Esophagus muscularis mucosa (tissue), 4 donors: ENCODE measurements around the gene EVC. TPM values are rescaled to one million over a fixed set of nuclear protein-coding genes. Genes with fewer than 3 reads are reported as not detected.

ENCODE experiments used
- DNase-seq: peaks from one replicate; pipeline ENCODE4 v3.0.0-alpha.2; 2017; ENCODE audit errors: extremely low spot score
- H3K27ac ChIP-seq, 4 donors: fragments of 200-600 bp; sonication (generic); replicated peaks in 1 of 4; 1 replicate in 3 of 4; 2 replicates in 1 of 4; pipeline ENCODE4 v1.5.1; 2016 to 2019; ENCODE audit warnings: mild to moderate bottlenecking in 1 of 4
- H3K27me3 ChIP-seq, 4 donors: fragments of 200-600 bp; sonication (generic); one replicate each; pipeline versions ENCODE4 v1.5.1 to v1.6.0; 2016 to 2019
- H3K36me3 ChIP-seq, 4 donors: fragments of 200-600 bp; sonication (generic); one replicate each; pipeline ENCODE4 v1.5.1; 2016 to 2019
- H3K4me1 ChIP-seq, 4 donors: fragments of 200-600 bp; sonication (generic); one replicate each; pipeline ENCODE4 v1.5.1; 2016 to 2019
- H3K4me3 ChIP-seq, 4 donors: fragments of 200-600 bp; sonication (generic); 1 replicate in 2 of 4; 2 replicates in 2 of 4; pipeline ENCODE4 v1.5.1; 2016 to 2019; ENCODE audit warnings: mild to moderate bottlenecking in 4 of 4, moderate library complexity in 1 of 4
- H3K9me3 ChIP-seq, 4 donors: fragments of 200-600 bp; sonication (generic); 1 replicate in 3 of 4; 2 replicates in 1 of 4; pipeline ENCODE4 v1.5.1; 2016 to 2019
- CTCF ChIP-seq, 3 experiments: fragments of 200-600 bp in 2 of 3; fragments of 450-650 bp in 1 of 3; sonication (generic) in 2 of 3; IDR thresholded peaks; one replicate each; pipeline ENCODE4 v1.5.1; 2017 to 2019; ENCODE audit warnings: antibody characterized with exemption in 3 of 3, mild to moderate bottlenecking in 2 of 3, moderate library complexity in 1 of 3
- EP300 ChIP-seq: sonication (generic); formaldehyde crosslinking; IDR thresholded peaks from one replicate; pipeline ENCODE4 v1.6.1; 2017; ENCODE audit warnings: antibody characterized with exemption
- POLR2A ChIP-seq: fragments of 450-650 bp; IDR thresholded peaks from one replicate; pipeline ENCODE4 v1.6.1; 2017; ENCODE audit warnings: antibody characterized with exemption, moderate library complexity, mild to moderate bottlenecking, low read depth
- POLR2AphosphoS5 ChIP-seq, 2 donors: sonication (generic); formaldehyde crosslinking; IDR thresholded peaks; one replicate each; pipeline ENCODE4 v1.6.1; 2017; ENCODE audit warnings: antibody characterized with exemption in 2 of 2
- WGBS: methylation state at CpG from one replicate; pipeline ENCODE4 v1.1.5; 2018; 5-methylcytosine and 5-hydroxymethylcytosine counted together
- intact Hi-C: fragments of 100-400 bp; cut with DNase I; formaldehyde crosslinking; loops from one replicate; pipeline ENCODE4 v1.15.1; 2023
- total RNA-seq, 4 donors: library from RNA; depleted of rRNA; stranded (reverse); fragments of >200 nt; gene quantifications; one replicate each; pipeline versions ENCODE4 v1.1.0 to v1.2.1, GENCODE V29; 2016

Gene EVC
- total RNA-seq, 4 donors from 2014 or later, result 25.7 to 59.6 (median 44.2) TPM

- peaks cover 46 to 93% (median 59%) of the 10 kb centered on the region in 4 donors for H3K36me3 ChIP-seq
- H3K4me1 ChIP-seq, result peaks cover 1 to 7% (median 2%) of the 10 kb centered on the region in 4 donors
- no peak overlapping the region for H3K4me3 ChIP-seq
- H3K9me3 ChIP-seq, result peaks cover 0 to 6% (median 0%) of the 10 kb centered on the region in 4 donors
- no peaks in the 10 kb centered on the region for H3K27me3 ChIP-seq
- H3K27ac ChIP-seq, result no peak overlapping the region
- no peak for TF ChIP-seq POLR2A
- TF ChIP-seq CTCF (IDR thresholded peaks at IDR 0.05), result no peak
- no peak for TF ChIP-seq EP300
- no peak for TF ChIP-seq POLR2AphosphoS5 (IDR thresholded peaks at IDR 0.05)
- intact Hi-C loops, result no loop called here
- DNase-seq, result no peak
- WGBS, result 85% methylated on average over 16 of the region's 26 CpGs
Observed at GRCh38 chr4:5752376-5753184, 41.6 kb downstream of the EVC start.

- no peaks in the 10 kb centered on the region for H3K4me1 ChIP-seq
- no peak overlapping the region for H3K27ac ChIP-seq
- H3K4me3 ChIP-seq, result no peak overlapping the region
- WGBS, result 87% methylated on average over 3 of the region's 7 CpGs
- peaks cover 46 to 95% (median 63%) of the 10 kb centered on the region in 4 donors for H3K36me3 ChIP-seq
- TF ChIP-seq EP300, result no peak
- TF ChIP-seq CTCF (IDR thresholded peaks at IDR 0.05), result no peak
- no peak for TF ChIP-seq POLR2AphosphoS5 (IDR thresholded peaks at IDR 0.05)
- TF ChIP-seq POLR2A, result no peak
- no peak for DNase-seq
- peaks cover 0 to 6% (median 0%) of the 10 kb centered on the region in 4 donors for H3K9me3 ChIP-seq
- no peaks in the 10 kb centered on the region for H3K27me3 ChIP-seq
- intact Hi-C loops, result no loop called here
Observed at GRCh38 chr4:5753366-5753765, 42.4 kb downstream of the EVC start.

- no peak overlapping the region for H3K27ac ChIP-seq
- no peaks in the 10 kb centered on the region for H3K4me1 ChIP-seq
- no peak overlapping the region for H3K4me3 ChIP-seq
- TF ChIP-seq CTCF (IDR thresholded peaks at IDR 0.05) (no peak), EP300 (no peak), POLR2A (no peak), POLR2AphosphoS5 (IDR thresholded peaks at IDR 0.05) (no peak)
- peaks cover 46 to 94% (median 62%) of the 10 kb centered on the region in 4 donors for H3K36me3 ChIP-seq
- DNase-seq, result no peak
- intact Hi-C loops, result no loop called here
- H3K9me3 ChIP-seq, result peaks cover 0 to 6% (median 0%) of the 10 kb centered on the region in 4 donors
- 83% methylated on average over 13 of the region's 19 CpGs for WGBS
- no peaks in the 10 kb centered on the region for H3K27me3 ChIP-seq
Observed at GRCh38 chr4:5753766-5754528, 42.9 kb downstream of the EVC start.

GRCh38 chr4:5754529-5754881, 43.5 kb downstream of the EVC start:
- WGBS, result 94% methylated on average over 6 of the region's 8 CpGs
- TF ChIP-seq CTCF (IDR thresholded peaks at IDR 0.05) (no peak), EP300 (no peak), POLR2A (no peak), POLR2AphosphoS5 (IDR thresholded peaks at IDR 0.05) (no peak)
- Histone ChIP-seq H3K36me3 (peaks cover 44 to 88% (median 59%) of the 10 kb centered on the region in 4 donors), H3K27ac (no peak overlapping the region), H3K4me1 (no peaks in the 10 kb centered on the region), H3K4me3 (no peak overlapping the region), H3K27me3 (no peaks in the 10 kb centered on the region), H3K9me3 (peaks cover 0 to 6% (median 0%) of the 10 kb centered on the region in 4 donors)
- no peak for DNase-seq
- intact Hi-C loops, result no loop called here
